ENCODE data around the gene PKP3. TPM values are rescaled to one million over a fixed set of nuclear protein-coding genes. Genes with fewer than 3 reads are reported as not detected.

The PKP3 gene
- total and polyA plus RNA-seq, 8 donors = 11.0 to 48.6 (median 13.9) TPM

GRCh38 chr11:377883-378500, 16.0 kb upstream of the PKP3 start:
- H3K9me3 ChIP-seq = no peaks in the 10 kb centered on the region
- H3K27ac ChIP-seq = no peak overlapping the region
- no peak overlapping the region for H3K4me3 ChIP-seq
- H3K27me3 ChIP-seq = peaks cover 0 to 34% of the 10 kb centered on the region in 2 donors
- no peak for TF ChIP-seq CTCF (IDR thresholded peaks at IDR 0.05)
- no peaks in the 10 kb centered on the region for H3K36me3 ChIP-seq
- intact Hi-C loops (cut with DNase I) = no loop called here
- H3K4me1 ChIP-seq = no peaks in the 10 kb centered on the region
- DNase-seq = peak in 1 of 4 donors; percentile 52
- no peak for ATAC-seq

DNA sequence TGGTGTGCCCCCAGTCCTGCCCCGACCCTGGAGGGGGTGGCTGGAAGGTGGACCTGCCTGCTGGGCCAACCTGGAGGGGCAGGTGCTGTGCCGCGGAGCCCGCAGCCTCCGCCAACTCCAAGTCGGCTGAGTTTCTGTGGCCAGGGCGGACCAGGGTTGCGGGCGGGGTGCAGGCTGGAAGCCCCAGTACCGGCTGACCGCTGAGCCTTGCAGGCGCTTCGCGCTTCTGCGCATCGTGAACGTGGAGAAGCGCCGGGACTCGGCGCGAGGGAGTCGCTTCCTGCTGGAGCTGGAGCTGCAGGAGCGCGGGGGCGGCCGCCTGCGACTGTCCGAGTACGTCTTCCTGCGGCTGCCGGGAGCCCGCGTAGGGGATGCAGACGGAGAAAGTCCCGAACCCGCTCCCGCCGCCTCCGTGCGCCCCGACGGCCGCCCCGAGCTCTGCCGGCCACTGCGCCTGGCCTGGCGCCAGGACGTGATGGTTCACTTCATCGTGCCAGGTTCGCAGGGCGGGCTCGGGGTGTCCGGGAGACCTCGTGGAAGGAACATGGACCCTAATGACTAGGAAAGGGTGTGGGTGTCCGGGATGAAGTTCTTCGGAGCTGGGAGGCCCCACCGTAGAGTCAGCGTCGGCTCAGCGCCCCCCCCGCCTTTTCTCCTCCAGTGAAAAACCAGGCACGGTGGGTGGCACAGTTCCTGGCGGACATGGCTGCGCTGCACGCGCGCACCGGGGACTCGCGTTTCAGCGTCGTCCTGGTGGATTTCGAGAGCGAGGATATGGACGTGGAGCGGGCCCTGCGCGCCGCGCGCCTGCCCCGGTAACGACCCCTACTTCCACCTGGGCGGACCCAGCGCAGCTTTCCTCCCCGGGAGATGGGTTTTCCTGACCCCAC, 14.6 kb upstream of the PKP3 start:
- DNase-seq (peak in 1 of 4 donors; percentile 81), ATAC-seq (no peak)
- TF ChIP-seq CTCF (IDR thresholded peaks at IDR 0.05) = no peak
- Histone ChIP-seq H3K27me3 (peaks cover 0 to 34% of the 10 kb centered on the region in 2 donors), H3K4me1 (no peaks in the 10 kb centered on the region), H3K9me3 (no peaks in the 10 kb centered on the region), H3K4me3 (no peak overlapping the region), H3K36me3 (no peaks in the 10 kb centered on the region), H3K27ac (no peak overlapping the region)
- intact Hi-C loops (cut with DNase I) = no loop called here

DNA sequence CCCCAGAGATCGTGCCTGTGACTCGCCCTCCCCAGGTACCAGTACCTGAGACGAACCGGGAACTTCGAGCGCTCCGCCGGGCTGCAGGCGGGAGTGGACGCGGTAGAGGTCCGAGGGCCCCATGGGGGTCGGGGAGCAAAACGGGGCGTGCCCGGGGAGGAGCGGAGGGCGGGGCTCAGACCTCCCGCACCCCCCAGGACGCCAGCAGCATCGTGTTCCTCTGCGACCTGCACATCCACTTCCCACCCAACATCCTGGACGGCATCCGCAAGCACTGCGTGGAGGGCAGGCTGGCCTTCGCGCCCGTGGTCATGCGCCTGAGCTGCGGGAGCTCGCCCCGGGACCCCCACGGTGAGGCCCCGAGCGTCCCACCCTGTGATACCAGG, 13.9 kb upstream of the PKP3 start:
- Histone ChIP-seq H3K27ac (no peak overlapping the region), H3K4me3 (no peak overlapping the region), H3K9me3 (no peaks in the 10 kb centered on the region), H3K27me3 (peaks cover 0 to 34% of the 10 kb centered on the region in 2 donors), H3K36me3 (no peaks in the 10 kb centered on the region), H3K4me1 (no peaks in the 10 kb centered on the region)
- intact Hi-C loops (cut with DNase I) = no loop called here
- DNase-seq (peak in 1 of 4 donors; percentile 65), ATAC-seq (no peak)
- TF ChIP-seq CTCF (IDR thresholded peaks at IDR 0.05) = no peak

DNA sequence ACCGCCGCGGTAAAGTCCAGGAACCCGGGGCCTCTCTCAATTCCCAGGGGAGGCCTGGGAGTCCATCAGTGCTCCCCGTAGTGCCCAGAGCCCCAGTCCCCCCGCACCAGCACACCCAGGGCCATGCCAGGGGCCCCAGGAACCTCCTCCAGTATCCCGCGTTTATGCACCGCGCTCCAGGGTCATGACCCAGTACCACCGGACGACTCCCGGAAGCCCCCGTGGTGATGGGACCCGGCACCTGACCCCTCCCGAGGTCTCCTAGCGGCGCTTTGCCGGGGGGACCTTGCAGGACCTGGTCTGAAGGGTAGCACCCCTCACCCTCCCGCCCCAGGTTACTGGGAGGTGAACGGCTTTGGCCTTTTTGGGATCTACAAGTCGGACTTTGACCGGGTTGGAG, 13.5 kb upstream of the PKP3 start:
- ATAC-seq = no peak
- no peak for TF ChIP-seq CTCF (IDR thresholded peaks at IDR 0.05)
- Histone ChIP-seq H3K9me3 (no peaks in the 10 kb centered on the region), H3K4me3 (no peak overlapping the region), H3K4me1 (no peaks in the 10 kb centered on the region), H3K36me3 (no peaks in the 10 kb centered on the region), H3K27me3 (peaks cover 0 to 34% of the 10 kb centered on the region in 2 donors), H3K27ac (no peak overlapping the region)
- DNase-seq = peak in 1 of 4 donors; percentile 65
- intact Hi-C loops (cut with DNase I) = no loop called here

GRCh38 chr11:380996-381395, 13.0 kb upstream of the PKP3 start:
- H3K36me3 ChIP-seq = no peaks in the 10 kb centered on the region
- TF ChIP-seq CTCF (IDR thresholded peaks at IDR 0.05) = no peak
- DNase-seq (peak in 1 of 4 donors; percentile 43), ATAC-seq (no peak)
- peaks cover 0 to 34% of the 10 kb centered on the region in 2 donors for H3K27me3 ChIP-seq
- H3K4me3 ChIP-seq = no peak overlapping the region
- peaks cover 0 to 5% of the 10 kb centered on the region in 2 donors for H3K9me3 ChIP-seq
- H3K4me1 ChIP-seq = no peaks in the 10 kb centered on the region
- intact Hi-C loops (cut with DNase I) = no loop called here
- no peak overlapping the region for H3K27ac ChIP-seq
